Stimulated activated CD8-positive, alpha-beta memory T cell treated with anti-CD3 and anti-CD28 coated beads, Interleukin-2, amount 100 ng/mL, for 1 hour (primary cell): ENCODE data around the gene PRKCQ.

Experiments
- DNase-seq, 2 donors: peaks; one replicate each; pipeline ENCODE4 v3.0.0-alpha.2; 2020; ENCODE audit warnings: low read depth in 2 of 2

PRKCQ gene

DNA sequence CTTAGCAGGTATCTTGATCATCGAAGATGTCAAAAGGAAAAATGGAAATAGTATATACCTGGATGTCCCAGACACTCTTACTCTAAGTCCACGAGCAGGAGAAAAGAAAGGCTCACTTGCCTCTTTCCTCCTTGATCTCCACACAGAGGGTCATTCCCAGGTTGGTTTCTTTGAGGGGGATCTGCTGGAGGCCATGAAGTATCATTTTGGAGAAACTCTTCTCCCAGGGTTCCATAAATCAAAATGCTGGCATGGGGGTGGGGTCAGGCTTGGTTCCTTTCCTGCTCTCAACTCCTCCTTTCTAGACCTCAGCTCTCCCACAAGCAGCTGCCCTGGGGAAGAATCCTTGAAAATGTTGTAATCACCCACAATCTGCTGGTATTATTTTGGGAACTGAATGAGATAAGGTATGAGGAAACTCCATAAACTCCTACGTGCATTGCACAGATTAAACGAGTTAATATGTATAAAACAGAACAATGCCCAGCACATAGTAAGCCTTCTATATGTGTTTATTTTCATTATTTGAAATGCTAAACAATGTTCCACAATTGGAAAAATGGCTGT is 54.4 kb downstream of the PRKCQ start:
- DNase-seq = no peak

GRCh38 chr10:6522230-6522629 is 57.8 kb downstream of the PRKCQ start:
- no peak for DNase-seq

- DNase-seq = no peak
These were observed 59.9 kb downstream of the PRKCQ start for GRCh38 chr10:6520138-6520537.

DNA sequence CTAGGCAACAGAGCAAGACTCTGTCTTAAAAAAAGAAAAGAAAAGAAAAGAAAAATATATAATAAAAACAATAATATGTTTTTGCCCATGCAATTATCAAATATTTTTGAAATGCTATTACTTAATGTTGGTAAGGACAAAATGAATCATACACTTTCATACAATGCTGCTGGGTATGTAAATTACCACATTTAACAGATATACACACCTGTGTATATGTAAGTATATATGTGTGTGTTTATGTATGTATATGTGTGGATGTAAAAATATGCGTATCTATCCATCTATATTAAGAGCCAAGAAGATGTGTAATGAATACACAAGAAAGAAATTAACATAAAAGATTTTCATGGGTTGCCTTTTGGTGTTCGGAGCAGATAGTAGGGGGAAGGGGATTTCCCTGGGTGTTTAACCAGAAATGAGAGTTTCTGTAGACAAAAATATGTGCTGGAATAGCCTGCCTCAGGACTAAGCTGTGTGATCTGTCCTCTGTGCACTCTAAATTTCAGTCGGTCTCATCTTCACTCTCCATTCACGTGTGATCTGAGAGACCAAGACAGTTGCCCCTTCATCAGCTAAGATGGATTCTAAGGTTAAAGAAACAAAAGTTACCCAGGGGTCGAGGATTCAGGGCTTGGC is 61.2 kb downstream of the PRKCQ start:
- DNase-seq = no peak

DNA sequence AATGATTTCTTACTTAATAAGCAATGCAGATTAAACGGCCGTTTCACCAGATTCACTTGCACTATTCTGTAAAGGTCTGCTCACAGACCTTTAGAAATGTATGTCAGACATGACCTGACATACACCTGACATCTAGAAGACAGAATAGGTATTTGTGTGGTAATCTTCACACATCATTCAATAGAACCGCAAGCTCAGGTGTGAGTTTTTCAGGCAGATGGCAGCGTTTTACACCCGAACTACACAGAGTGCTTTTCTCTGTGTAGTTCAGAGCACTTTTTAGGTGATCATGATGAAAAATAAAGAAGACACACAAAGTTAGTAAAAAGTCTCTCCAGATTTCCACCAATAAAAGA is 63.2 kb downstream of the PRKCQ start:
- no peak for DNase-seq

GRCh38 chr10:6516281-6516928 is 63.7 kb downstream of the PRKCQ start:
- no peak for DNase-seq

DNA sequence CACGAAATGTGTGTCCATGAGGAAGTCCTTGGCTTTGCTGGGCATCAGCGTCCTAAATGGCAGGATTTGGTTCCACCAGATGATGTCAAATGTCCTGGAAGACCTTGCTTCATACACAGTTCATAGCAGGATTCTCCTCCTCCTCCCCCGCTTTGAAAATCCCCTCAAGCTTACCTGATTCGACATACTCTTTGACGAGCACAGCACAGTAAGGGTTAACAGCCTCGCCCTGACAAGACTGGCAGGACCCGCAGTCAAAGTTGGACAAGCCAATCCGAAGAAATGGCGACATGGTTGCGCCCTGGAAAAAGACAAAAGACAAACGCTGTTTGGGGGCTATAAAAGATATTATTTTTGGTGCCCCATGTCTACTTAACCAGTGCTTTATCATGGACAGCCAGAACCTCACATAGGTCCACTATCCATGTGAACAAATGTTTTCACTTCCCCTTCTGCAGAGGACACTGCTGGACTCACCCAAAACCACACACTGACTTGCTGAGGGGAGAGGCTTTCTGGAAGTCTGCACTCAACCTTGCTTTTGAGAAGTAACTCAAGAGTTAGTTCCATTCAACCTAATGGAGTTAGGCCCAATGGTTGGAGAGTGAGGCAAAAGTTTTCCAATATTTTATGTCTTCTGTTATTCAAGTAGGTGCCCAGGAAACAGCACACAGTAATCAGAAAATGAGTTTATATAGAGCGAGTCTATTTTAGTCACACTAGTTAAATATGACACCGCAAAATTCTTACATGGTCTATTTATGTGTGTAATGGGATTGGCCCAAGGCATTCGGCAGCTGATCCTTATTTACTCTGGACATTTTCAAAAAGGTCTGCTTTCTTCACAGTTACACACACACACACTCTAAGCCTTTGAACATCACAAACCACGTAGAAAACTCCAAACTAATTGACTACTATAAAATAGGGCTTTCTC is 65.0 kb downstream of the PRKCQ start:
- DNase-seq = no peak

DNA sequence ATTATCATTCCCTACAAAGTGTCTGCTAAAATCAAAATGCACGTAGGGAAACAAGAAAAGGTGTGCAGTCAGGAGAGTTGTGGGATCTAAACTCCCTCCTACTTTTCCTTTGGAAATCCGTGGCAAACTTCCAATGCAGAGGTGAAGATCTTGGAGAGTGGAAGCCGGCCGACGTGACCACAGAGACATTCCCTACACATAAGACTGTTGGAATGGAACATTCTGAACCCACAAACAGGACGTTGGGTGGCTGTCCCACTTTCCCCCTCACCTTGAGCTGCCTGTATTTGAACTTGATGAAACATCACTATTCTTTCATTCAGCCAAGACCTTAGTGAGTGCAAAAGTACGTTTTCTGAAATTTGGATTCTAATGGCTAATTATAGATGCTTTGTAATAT is 65.9 kb downstream of the PRKCQ start:
- DNase-seq = no peak

GRCh38 chr10:6513476-6513875 is 66.6 kb downstream of the PRKCQ start:
- DNase-seq = no peak

DNA sequence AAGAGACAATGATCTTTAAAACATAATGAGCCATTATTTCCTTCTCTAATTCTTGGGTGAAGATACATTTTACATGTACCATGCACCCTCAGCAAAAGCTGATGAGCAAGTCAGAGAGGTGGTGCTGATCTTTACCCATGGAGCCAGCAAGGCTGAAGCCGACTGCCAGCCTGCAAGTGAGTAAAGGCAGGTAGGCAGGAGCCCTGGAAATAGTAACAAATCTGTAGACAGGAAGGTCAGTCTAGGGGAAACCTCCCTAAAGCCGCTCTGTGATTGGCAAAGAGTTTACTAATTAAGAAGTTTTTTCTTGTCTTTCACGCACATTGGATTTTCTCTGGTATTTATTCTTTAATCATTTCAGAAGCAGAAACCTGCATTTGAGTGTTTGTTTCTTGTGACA is 67.9 kb downstream of the PRKCQ start:
- no peak for DNase-seq

- no peak for DNase-seq
These were observed 68.7 kb downstream of the PRKCQ start for GRCh38 chr10:6511347-6511746.

DNA sequence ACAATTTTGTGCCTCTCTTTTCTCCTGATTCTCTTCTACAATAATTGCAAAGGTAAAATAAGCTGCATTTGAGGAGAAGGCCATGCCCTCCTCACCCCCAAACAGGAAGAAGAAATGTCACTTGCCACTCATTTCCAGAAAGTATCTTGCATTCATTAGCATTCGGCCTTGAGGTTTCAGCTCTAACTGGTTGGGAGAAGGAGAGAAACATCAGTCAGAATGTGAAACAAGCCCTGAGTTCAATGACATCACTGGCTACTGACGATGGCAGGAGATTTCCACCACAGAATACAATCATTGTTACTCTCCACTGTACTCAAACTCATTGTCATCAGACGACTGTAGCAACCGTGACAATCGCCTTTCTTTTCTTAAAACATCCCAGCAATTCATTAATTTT is 72.8 kb downstream of the PRKCQ start:
- DNase-seq = no peak

- no peak for DNase-seq
These were observed 74.8 kb downstream of the PRKCQ start for GRCh38 chr10:6505300-6505699.

GRCh38 chr10:6504296-6504695 is 75.8 kb downstream of the PRKCQ start:
- DNase-seq = no peak

GRCh38 chr10:6503171-6503570 is 76.9 kb downstream of the PRKCQ start:
- no peak for DNase-seq

DNA sequence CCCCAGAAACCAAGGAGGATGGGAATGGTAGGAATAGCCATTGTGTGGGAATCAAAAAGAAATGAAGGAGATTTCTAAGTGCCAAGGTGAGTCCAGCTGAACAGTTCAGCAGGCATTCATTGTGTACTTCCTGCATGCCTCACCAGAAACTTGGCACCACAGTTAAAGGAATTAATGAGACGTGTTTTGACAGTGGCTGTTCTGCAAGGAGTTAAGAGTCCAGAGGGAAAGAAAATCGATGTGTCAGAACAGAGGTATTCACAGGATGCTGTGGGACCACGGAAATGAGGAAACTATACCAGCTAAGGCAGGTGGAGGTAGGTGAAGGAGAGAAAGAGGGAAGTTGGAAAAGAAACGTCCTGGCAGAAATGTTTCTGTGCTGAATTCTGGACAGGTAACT is 78.1 kb downstream of the PRKCQ start:
- no peak for DNase-seq

GRCh38 chr10:6499974-6500373 is 80.1 kb downstream of the PRKCQ start:
- no peak for DNase-seq

DNA sequence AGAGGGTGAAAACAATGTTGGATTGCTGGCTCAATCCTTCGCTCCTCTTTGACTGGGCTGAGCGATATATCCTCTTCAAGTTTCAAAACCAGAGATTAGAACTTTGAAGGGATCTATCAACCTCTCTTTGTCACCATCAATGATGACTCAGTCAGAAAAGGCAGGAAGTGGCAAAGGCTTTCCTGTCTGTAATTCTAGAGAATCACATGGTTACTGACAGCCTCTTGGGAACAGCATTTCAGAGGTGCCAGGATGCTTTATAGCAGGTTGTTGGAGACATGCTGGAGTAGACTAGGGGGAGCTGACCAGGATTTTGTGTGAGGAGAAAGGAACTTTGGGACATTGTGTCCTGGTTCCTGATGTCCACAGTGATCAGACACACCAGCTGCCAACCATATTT is 81.3 kb downstream of the PRKCQ start:
- peak in 1 of 2 donors; percentile 32 for DNase-seq

- DNase-seq = no peak
These were observed 82.5 kb downstream of the PRKCQ start for GRCh38 chr10:6497620-6498019.

DNA sequence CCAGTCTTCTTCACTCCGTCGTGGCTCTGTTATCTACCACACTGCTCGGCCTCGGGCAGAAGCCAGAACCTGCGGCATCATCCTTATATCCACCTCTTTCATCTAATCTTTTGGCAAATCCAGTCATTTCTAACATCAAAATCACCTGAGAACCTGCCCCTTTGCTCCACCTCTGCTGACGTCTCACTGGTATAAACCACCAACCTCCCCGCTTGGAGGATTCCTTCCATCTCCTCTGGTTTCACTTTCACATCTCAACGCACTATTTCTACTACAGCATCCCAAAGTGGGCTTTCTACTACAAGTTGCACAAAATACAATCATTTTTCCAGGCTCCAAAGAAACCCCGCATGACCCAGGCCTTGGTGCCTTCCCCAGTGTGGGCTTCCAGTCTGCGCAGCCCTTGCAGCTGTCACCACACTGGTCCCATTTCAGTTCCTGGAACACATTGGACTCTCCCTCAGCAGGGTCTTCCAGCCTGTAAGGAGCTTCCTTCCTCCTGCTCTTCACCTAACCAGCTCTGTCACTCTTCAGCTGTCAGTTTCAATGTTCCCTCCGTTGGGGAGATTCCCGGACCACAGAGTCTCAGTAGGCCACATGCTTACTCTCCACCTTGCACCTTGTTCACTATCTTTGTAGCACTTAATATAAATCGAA is 85.0 kb downstream of the PRKCQ start:
- DNase-seq = no peak

DNA sequence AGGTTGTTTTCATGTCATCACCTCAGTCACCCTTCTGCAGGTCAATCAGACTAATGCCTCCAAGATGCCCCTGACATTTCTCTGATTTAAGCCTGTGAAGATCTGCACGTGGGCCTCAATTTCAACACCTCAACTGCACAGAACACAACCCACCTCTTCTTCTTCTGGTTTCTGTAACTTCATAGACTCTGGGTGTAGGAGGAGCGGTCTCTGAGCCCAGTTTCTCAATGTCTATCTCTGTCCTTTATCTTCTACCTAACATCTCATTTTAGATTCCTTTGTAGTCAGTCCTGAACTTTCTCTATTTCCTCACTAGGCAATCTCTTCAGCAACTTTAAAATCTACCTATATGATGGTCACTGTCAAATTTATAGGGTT is 85.6 kb downstream of the PRKCQ start:
- DNase-seq = no peak
